Glutamatergic neuron (in vitro differentiated cells): Measurements from ENCODE around the gene PPP1R14B. TPM values are rescaled to one million over a fixed set of nuclear protein-coding genes. Genes with fewer than 3 reads are reported as not detected.
"Not testable (repeated sequence)": the region's sequence is repeated elsewhere in the genome, so short reads cannot be mapped to it uniquely, and the experiment has no call there.

ENCODE experiments used
- DNase-seq: peaks from one replicate; pipeline ENCODE4 v3.0.0; 2022
- H3K27ac Mint-ChIP-seq: one replicate; pipeline ENCODE4 v1.8.0; 2020; ENCODE audit warnings: mild to moderate bottlenecking, mixed read lengths, inconsistent platforms; ENCODE audit not compliant: unreplicated experiment
- H3K27me3 Mint-ChIP-seq: one replicate; pipeline ENCODE4 v1.8.0; 2020; ENCODE audit warnings: mild to moderate bottlenecking, moderate library complexity, mixed read lengths, inconsistent platforms; ENCODE audit not compliant: unreplicated experiment
- H3K36me3 Mint-ChIP-seq: one replicate; pipeline ENCODE4 v1.8.0; 2020; ENCODE audit warnings: mild to moderate bottlenecking, mixed read lengths, inconsistent platforms; ENCODE audit not compliant: unreplicated experiment
- H3K4me1 Mint-ChIP-seq: one replicate; pipeline ENCODE4 v1.8.0; 2020; ENCODE audit warnings: mild to moderate bottlenecking, low read depth, mixed read lengths, inconsistent platforms; ENCODE audit not compliant: unreplicated experiment
- H3K4me3 Mint-ChIP-seq: one replicate; pipeline ENCODE4 v1.8.0; 2020; ENCODE audit warnings: mild to moderate bottlenecking, mixed read lengths, inconsistent platforms; ENCODE audit not compliant: unreplicated experiment
- H3K9me3 Mint-ChIP-seq: one replicate; pipeline ENCODE4 v1.8.0; 2020; ENCODE audit warnings: mild to moderate bottlenecking, moderate library complexity, mixed read lengths, inconsistent platforms; ENCODE audit not compliant: unreplicated experiment
- CTCF ChIP-seq: fragments of 200-600 bp; sonication (generic); IDR thresholded peaks from one replicate; pipeline ENCODE4 v1.5.0; 2021; ENCODE audit not compliant: partially characterized antibody, unreplicated experiment
- total RNA-seq: library from RNA; stranded (reverse); fragmentation: NEBNext Ultra II Directional; extraction: Animal tissue kit (Norgen Biotek cat#: 25700); gene quantifications from one replicate; pipeline ENCODE4 v1.2.1, GENCODE V29; 2021; ENCODE audit not compliant: unreplicated experiment

PPP1R14B gene
- total RNA-seq, 1 donor from 2014 or later = 348 TPM

- Mint-ChIP-seq H3K27me3 (peaks cover 8% of the 10 kb centered on the region), H3K4me3 (peak overlapping the region; percentile 25), H3K4me1 (peaks cover 12% of the 10 kb centered on the region), H3K9me3 (peaks cover 9% of the 10 kb centered on the region), H3K36me3 (no peaks in the 10 kb centered on the region), H3K27ac (no peak overlapping the region)
- DNase-seq = no peak
- no peak for TF ChIP-seq CTCF
Measured at GRCh38 chr11:64249563-64250414, 3.0 kb upstream of the PPP1R14B start.

- no peak overlapping the region for H3K27ac Mint-ChIP-seq
- peak overlapping the region; percentile 25 for H3K4me3 Mint-ChIP-seq
- H3K36me3 Mint-ChIP-seq = no peaks in the 10 kb centered on the region
- H3K27me3 Mint-ChIP-seq = peaks cover 8% of the 10 kb centered on the region
- peaks cover 11% of the 10 kb centered on the region for H3K9me3 Mint-ChIP-seq
- H3K4me1 Mint-ChIP-seq = peaks cover 12% of the 10 kb centered on the region
- TF ChIP-seq CTCF = no peak
- DNase-seq = no peak
Measured at GRCh38 chr11:64249038-64249437, 2.3 kb upstream of the PPP1R14B start.

GRCh38 chr11:64248578-64248977 lies 1.8 kb upstream of the PPP1R14B start:
- no peak for TF ChIP-seq CTCF
- peaks cover 8% of the 10 kb centered on the region for H3K27me3 Mint-ChIP-seq

GRCh38 chr11:64247729-64248531 lies 1.2 kb upstream of the PPP1R14B start:
- H3K4me3 Mint-ChIP-seq = peak overlapping the region; percentile 95
- no peak for DNase-seq
- H3K27me3 Mint-ChIP-seq = peaks cover 10% of the 10 kb centered on the region
- H3K27ac Mint-ChIP-seq = peak overlapping the region; percentile 94
- no peak for TF ChIP-seq CTCF
- H3K9me3 Mint-ChIP-seq = peaks cover 19% of the 10 kb centered on the region
- no peaks in the 10 kb centered on the region for H3K36me3 Mint-ChIP-seq
- peaks cover 7% of the 10 kb centered on the region for H3K4me1 Mint-ChIP-seq

More at GRCh38 chr11:64248578-64248977, 1.8 kb upstream of the PPP1R14B start:
- peaks cover 16% of the 10 kb centered on the region for H3K9me3 Mint-ChIP-seq
- peak overlapping the region; percentile 95 for H3K4me3 Mint-ChIP-seq
- H3K36me3 Mint-ChIP-seq = no peaks in the 10 kb centered on the region
- H3K4me1 Mint-ChIP-seq = peaks cover 8% of the 10 kb centered on the region
- H3K27ac Mint-ChIP-seq = peak overlapping the region; percentile 94
- no peak for DNase-seq

- not testable (repeated sequence) for H3K4me3 Mint-ChIP-seq, H3K27me3 Mint-ChIP-seq, H3K36me3 Mint-ChIP-seq, H3K4me1 Mint-ChIP-seq, DNase-seq, H3K27ac Mint-ChIP-seq
- H3K9me3 Mint-ChIP-seq = peaks cover 19% of the 10 kb centered on the region
Measured at GRCh38 chr11:64246621-64246870, 197 bp downstream of the PPP1R14B start.
